B cell (primary cell): ENCODE measurements around the gene MGMT. TPM values are rescaled to one million over a fixed set of nuclear protein-coding genes. Genes with fewer than 3 reads are reported as not detected.

Experiments used
- ATAC-seq: fragments of 200-7000 bp; cut with Tn5 transposase; one replicate; pipeline ENCODE4 v1.10.0; 2021; ENCODE audit warnings: low read depth, mild to moderate bottlenecking, moderate number of reproducible peaks, moderate library complexity
- CTCF ChIA-PET: fragments of 350-600 bp; sonication (Branson Sonifier 250); formaldehyde crosslinking; loops from one replicate; lab custom pipeline; 2021; ENCODE audit warnings: antibody characterized with exemption, inconsistent platforms; lab: Charles Lee
- POLR2A ChIA-PET: fragments of 350-600 bp; sonication (Branson Sonifier 250); formaldehyde crosslinking; loops from one replicate; lab custom pipeline; 2021; ENCODE audit warnings: antibody characterized with exemption; lab: Charles Lee
- DNase-seq: peaks from one replicate; pipeline ENCODE4 v3.0.0; 2013
- H2AFZ ChIP-seq: 2 replicates; pipeline ENCODE4 v1.6.1; 2012; ENCODE audit warnings: mild to moderate bottlenecking, low read depth, low read length; ENCODE audit not compliant: insufficient read depth, poor library complexity, severe bottlenecking
- H3K27ac ChIP-seq, 2 donors: 1 replicate in 1 of 2; 2 replicates in 1 of 2; pipeline ENCODE4 v1.5.1; 2012 to 2013; ENCODE audit warnings: low read length in 2 of 2, mild to moderate bottlenecking in 2 of 2, moderate library complexity in 1 of 2
- H3K27me3 ChIP-seq, 4 experiments: fragments of 200-600 bp in 1 of 4; sonication (generic) in 1 of 4; replicated peaks in 1 of 4; 1 replicate in 2 of 4; 2 replicates in 2 of 4; pipeline versions ENCODE4 v1.6.1 to v1.7.0; 2013 to 2016; ENCODE audit warnings: low read length in 3 of 4, mild to moderate bottlenecking in 2 of 4, mixed read lengths in 1 of 4, moderate library complexity in 1 of 4; ENCODE audit not compliant: insufficient read depth in 4 of 4, control insufficient read depth in 3 of 4; ENCODE audit errors: control extremely low read depth in 1 of 4
- H3K36me3 ChIP-seq, 2 experiments: replicated peaks in 1 of 2; 1 replicate in 1 of 2; 2 replicates in 1 of 2; pipeline versions ENCODE4 v1.6.1 to v1.7.1; 2013; ENCODE audit warnings: low read length in 1 of 2; ENCODE audit not compliant: insufficient read depth in 2 of 2, control insufficient read depth in 1 of 2; ENCODE audit errors: control extremely low read depth in 1 of 2, extremely low read depth in 1 of 2
- H3K4me1 ChIP-seq, 2 donors: fragments of 200-600 bp in 1 of 2; sonication (generic) in 1 of 2; 1 replicate in 1 of 2; 2 replicates in 1 of 2; pipeline versions ENCODE4 v1.5.1 to v1.6.1; 2013 to 2017; ENCODE audit warnings: low read length in 2 of 2; ENCODE audit not compliant: control insufficient read depth in 2 of 2, insufficient read depth in 2 of 2
- H3K4me2 ChIP-seq: replicated peaks from 2 replicates; pipeline ENCODE3; 2012; ENCODE audit warnings: mild to moderate bottlenecking, low read depth, low read length; ENCODE audit not compliant: poor library complexity, severe bottlenecking
- H3K4me3 ChIP-seq, 5 experiments: fragments of 200-600 bp in 1 of 5; sonication (generic) in 1 of 5; 1 replicate in 3 of 5; 2 replicates in 2 of 5; pipeline versions ENCODE4 v1.5.1 to v1.7.0; 2011 to 2016; ENCODE audit warnings: low read length in 4 of 5, mild to moderate bottlenecking in 4 of 5, low read depth in 2 of 5, control low read depth in 1 of 5, moderate library complexity in 1 of 5; ENCODE audit not compliant: insufficient read depth in 1 of 5; ENCODE audit errors: control extremely low read depth in 1 of 5, extremely low read depth in 1 of 5
- H3K79me2 ChIP-seq: fragments of 200-600 bp; sonication (generic); one replicate; pipeline ENCODE4 v1.6.0; 2016; ENCODE audit warnings: low read length; ENCODE audit not compliant: control insufficient read depth, insufficient read depth
- H3K9ac ChIP-seq: fragments of 200-600 bp; sonication (generic); 2 replicates; pipeline ENCODE4 v1.6.1; 2017; ENCODE audit warnings: mild to moderate bottlenecking, low read length, moderate library complexity
- H3K9me3 ChIP-seq, 3 donors: one replicate each; pipeline versions ENCODE4 v1.6.1 to v1.7.1; 2013; ENCODE audit warnings: low read length in 2 of 3; ENCODE audit not compliant: control insufficient read depth in 2 of 3, insufficient read depth in 1 of 3; ENCODE audit errors: control extremely low read depth in 1 of 3
- H4K20me1 ChIP-seq: 2 replicates; pipeline ENCODE4 v1.6.0; 2012; ENCODE audit warnings: mild to moderate bottlenecking, low read length; ENCODE audit not compliant: insufficient read depth, control insufficient read depth, poor library complexity, severe bottlenecking
- H3K27ac Mint-ChIP-seq: one replicate; pipeline ENCODE4 v1.8.0; 2021; ENCODE audit warnings: mixed read lengths
- H3K27me3 Mint-ChIP-seq: one replicate; pipeline ENCODE4 v1.8.0; 2021; ENCODE audit warnings: mixed read lengths
- H3K4me1 Mint-ChIP-seq: one replicate; pipeline ENCODE4 v1.8.0; 2021; ENCODE audit warnings: mixed read lengths
- H3K4me3 Mint-ChIP-seq: one replicate; pipeline ENCODE4 v1.8.0; 2021; ENCODE audit warnings: mixed read lengths
- H3K9me3 Mint-ChIP-seq: one replicate; pipeline ENCODE4 v1.8.0; 2022; ENCODE audit warnings: mixed read lengths; ENCODE audit not compliant: insufficient read depth
- EZH2 ChIP-seq: IDR thresholded peaks from 2 replicates; pipeline ENCODE4 v1.6.1; 2012; ENCODE audit warnings: borderline replicate concordance, low read depth, mild to moderate bottlenecking, moderate library complexity, low read length; ENCODE audit not compliant: insufficient read depth, poor library complexity, severe bottlenecking
- WGBS: methylation state at CpG from one replicate; pipeline ENCODE4 v1.1.5; 2013; ENCODE audit warnings: missing lambda C conversion rate; ENCODE audit not compliant: insufficient coverage; 5-methylcytosine and 5-hydroxymethylcytosine counted together
- intact Hi-C: fragments of 100-400 bp; cut with micrococcal nuclease; formaldehyde crosslinking; loops from one replicate; pipeline ENCODE4 v1.10.0; 2022
- polyA plus RNA-seq: library from polyadenylated mRNA; depleted of rRNA; stranded (reverse); fragments of >200 nt; gene quantifications from 2 replicates; pipeline ENCODE4 v1.2.3, GENCODE V29; 2012
- total RNA-seq, 2 donors: library from RNA; stranded (reverse); fragments of 120-200 nt in 1 of 2; gene quantifications; 1 replicate in 1 of 2; 2 replicates in 1 of 2; pipeline versions ENCODE4 v1.2.3 to v1.2.4, GENCODE V29; 2013 to 2022
- TF ChIP-seq, protein P1 (sequence below): fragments of 200-600 bp; IDR thresholded peaks from one replicate; pipeline ENCODE4 v1.8.0; 2022; ENCODE audit warnings: antibody characterized with exemption, mild to moderate bottlenecking

The MGMT gene
- total and polyA plus RNA-seq, 2 donors (not counting 1 experiment from before 2014, with no cell fraction given), result 16.6 to 87.7 TPM

DNA sequence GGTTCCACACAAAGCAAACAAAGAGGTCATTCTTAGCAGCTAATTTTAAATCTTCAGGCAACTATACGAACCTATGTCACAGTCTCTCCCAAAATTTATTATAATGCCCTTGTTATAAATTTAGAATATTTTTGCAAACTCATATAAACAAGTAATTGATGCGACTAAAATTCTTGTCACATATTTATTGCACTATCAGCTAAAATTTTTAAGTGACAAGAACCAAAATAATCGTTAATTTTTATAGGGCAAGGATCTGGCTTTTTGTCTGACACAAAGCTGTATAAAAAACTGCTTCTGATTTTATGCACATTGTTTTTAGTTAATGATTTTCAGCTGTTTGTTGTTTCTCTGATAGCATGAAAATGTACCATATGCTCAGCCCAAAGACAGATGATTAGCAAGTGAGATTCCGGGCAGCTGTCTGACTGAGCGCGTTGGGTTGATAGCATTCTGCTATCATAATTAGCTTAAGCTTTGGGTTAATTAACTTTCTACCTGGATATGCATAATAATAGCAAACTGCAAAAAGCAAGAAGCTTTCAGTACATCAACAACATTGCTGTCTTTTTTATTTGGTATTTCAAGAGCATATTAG, 136.0 kb downstream of the MGMT start:
- ATAC-seq (no peak), DNase-seq (no peak)
- ChIA-PET CTCF (no interaction called here), POLR2A (no interaction called here)
- Histone ChIP-seq H3K79me2 (no peaks in the 10 kb centered on the region), H3K4me3 (no peak overlapping the region), H3K4me1 (peaks cover 0 to 5% of the 10 kb centered on the region in 2 donors), H3K9me3 (peaks cover 0 to 3% (median 0%) of the 10 kb centered on the region in 3 donors), H4K20me1 (no peaks in the 10 kb centered on the region), H3K27ac (no peak overlapping the region), H3K36me3 (no peaks in the 10 kb centered on the region), H2AFZ (no peak overlapping the region), H3K4me2 (no peak overlapping the region), H3K27me3 (no peaks in the 10 kb centered on the region), H3K9ac (no peak overlapping the region)
- Mint-ChIP-seq H3K4me1 (peaks cover 41% of the 10 kb centered on the region), H3K27ac (no peak overlapping the region), H3K4me3 (no peak overlapping the region), H3K9me3 (no peaks in the 10 kb centered on the region), H3K27me3 (no peaks in the 10 kb centered on the region)
- intact Hi-C loops, result no loop called here
- TF ChIP-seq, protein P1, sequence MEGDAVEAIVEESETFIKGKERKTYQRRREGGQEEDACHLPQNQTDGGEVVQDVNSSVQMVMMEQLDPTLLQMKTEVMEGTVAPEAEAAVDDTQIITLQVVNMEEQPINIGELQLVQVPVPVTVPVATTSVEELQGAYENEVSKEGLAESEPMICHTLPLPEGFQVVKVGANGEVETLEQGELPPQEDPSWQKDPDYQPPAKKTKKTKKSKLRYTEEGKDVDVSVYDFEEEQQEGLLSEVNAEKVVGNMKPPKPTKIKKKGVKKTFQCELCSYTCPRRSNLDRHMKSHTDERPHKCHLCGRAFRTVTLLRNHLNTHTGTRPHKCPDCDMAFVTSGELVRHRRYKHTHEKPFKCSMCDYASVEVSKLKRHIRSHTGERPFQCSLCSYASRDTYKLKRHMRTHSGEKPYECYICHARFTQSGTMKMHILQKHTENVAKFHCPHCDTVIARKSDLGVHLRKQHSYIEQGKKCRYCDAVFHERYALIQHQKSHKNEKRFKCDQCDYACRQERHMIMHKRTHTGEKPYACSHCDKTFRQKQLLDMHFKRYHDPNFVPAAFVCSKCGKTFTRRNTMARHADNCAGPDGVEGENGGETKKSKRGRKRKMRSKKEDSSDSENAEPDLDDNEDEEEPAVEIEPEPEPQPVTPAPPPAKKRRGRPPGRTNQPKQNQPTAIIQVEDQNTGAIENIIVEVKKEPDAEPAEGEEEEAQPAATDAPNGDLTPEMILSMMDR, result no peak
- no peak for TF ChIP-seq EZH2
- WGBS, result 100% methylated on average over 3 of the region's 6 CpGs

DNA sequence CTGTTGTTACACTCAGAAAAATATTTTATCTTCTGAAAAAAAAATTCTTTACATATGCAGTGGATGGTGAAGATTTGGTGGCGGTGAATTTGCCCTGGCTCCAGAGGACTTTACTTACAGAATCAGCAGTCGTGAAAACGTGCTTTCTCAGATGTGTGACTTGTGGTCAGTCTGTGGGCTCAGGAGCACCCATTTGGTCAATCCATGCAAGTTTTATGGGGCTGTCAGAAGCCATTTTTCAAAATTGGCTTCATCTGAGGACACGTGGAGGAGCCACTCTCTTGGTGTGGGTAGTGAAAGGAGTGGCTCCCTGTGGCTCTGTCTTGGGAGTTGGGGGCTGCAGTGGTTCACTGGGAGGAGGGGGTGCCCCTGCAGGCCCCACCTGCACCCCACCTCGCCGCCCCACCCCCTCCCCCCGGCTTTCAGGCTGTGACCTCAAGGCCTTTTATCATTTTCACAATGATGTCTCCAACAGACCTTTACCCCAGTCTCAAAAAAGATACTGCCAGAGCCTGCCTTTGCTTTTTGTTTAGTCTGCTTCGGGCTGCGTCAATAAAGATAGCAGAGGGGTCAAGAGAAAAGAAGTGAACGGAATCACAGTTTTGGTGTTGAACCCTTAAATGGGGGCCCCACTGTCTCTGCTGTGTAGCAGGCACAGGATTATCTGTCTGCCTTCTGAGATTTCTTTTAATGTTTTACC, 137.4 kb downstream of the MGMT start:
- H2AFZ ChIP-seq, result no peak overlapping the region
- ChIA-PET POLR2A (no interaction called here), CTCF (no interaction called here)
- no peaks in the 10 kb centered on the region for H3K9me3 Mint-ChIP-seq
- H3K27ac ChIP-seq, result no peak overlapping the region
- intact Hi-C loops, result no loop called here
- no peak overlapping the region for H3K4me3 ChIP-seq
- H3K4me3 Mint-ChIP-seq, result peak overlapping the region; percentile 32
- no peaks in the 10 kb centered on the region for H4K20me1 ChIP-seq
- WGBS, result 77% methylated on average over 7 of the region's 10 CpGs
- no peaks in the 10 kb centered on the region for H3K36me3 ChIP-seq
- ATAC-seq (no peak), DNase-seq (no peak)
- no peak overlapping the region for H3K4me2 ChIP-seq
- no peaks in the 10 kb centered on the region for H3K79me2 ChIP-seq
- peaks cover 0 to 5% of the 10 kb centered on the region in 2 donors for H3K4me1 ChIP-seq
- TF ChIP-seq EZH2, result no peak
- TF ChIP-seq, protein P1, result no peak
- no peak overlapping the region for H3K9ac ChIP-seq
- H3K4me1 Mint-ChIP-seq, result peaks cover 41% of the 10 kb centered on the region
- peaks cover 0 to 4% (median 0%) of the 10 kb centered on the region in 3 donors for H3K9me3 ChIP-seq
- no peaks in the 10 kb centered on the region for H3K27me3 Mint-ChIP-seq
- H3K27me3 ChIP-seq, result no peaks in the 10 kb centered on the region
- H3K27ac Mint-ChIP-seq, result peak overlapping the region; percentile 76
